OCI-LY1 (cell line): ENCODE measurements around the gene ZNF407.

Experiments used
- H2AFZ ChIP-seq: fragments of 200-600 bp; sonication (generic), shearing (Covaris generic); 2 replicates; pipeline ENCODE4 v1.6.0; 2014; ENCODE audit warnings: antibody characterized with exemption, mild to moderate bottlenecking, low read length
- H3F3A ChIP-seq: fragments of 200-600 bp; sonication (generic), shearing (Covaris generic); 2 replicates; pipeline ENCODE4 v1.6.0; 2014; ENCODE audit warnings: mild to moderate bottlenecking, antibody characterized with exemption, low read length, moderate library complexity; ENCODE audit not compliant: insufficient read depth
- H3K27ac ChIP-seq: fragments of 200-600 bp; sonication (generic); 2 replicates; pipeline ENCODE4 v1.5.1; 2014; ENCODE audit warnings: low read length, mixed run types, mild to moderate bottlenecking, low read depth; ENCODE audit not compliant: poor library complexity, severe bottlenecking
- H3K27me3 ChIP-seq: fragments of 200-600 bp; sonication (generic); 2 replicates; pipeline ENCODE4 v1.6.0; 2014; ENCODE audit warnings: antibody characterized with exemption, mild to moderate bottlenecking, low read length, moderate library complexity; ENCODE audit not compliant: insufficient read depth
- H3K36me3 ChIP-seq: fragments of 200-600 bp; sonication (generic); 2 replicates; pipeline ENCODE4 v1.6.1; 2014; ENCODE audit warnings: mild to moderate bottlenecking, antibody characterized with exemption, low read length, moderate library complexity, mixed read lengths; ENCODE audit not compliant: insufficient read depth
- H3K4me1 ChIP-seq: fragments of 200-600 bp; sonication (generic); 2 replicates; pipeline ENCODE4 v1.5.1; 2014; ENCODE audit warnings: mild to moderate bottlenecking, low read length, moderate library complexity; ENCODE audit not compliant: insufficient read depth, severe bottlenecking
- H3K4me2 ChIP-seq: fragments of 200-600 bp; sonication (generic), shearing (Covaris generic); 2 replicates; pipeline ENCODE4 v1.6.1; 2014; ENCODE audit warnings: low read length
- H3K4me3 ChIP-seq: fragments of 200-600 bp; sonication (generic); 2 replicates; pipeline ENCODE4 v1.5.1; 2014; ENCODE audit warnings: low read length, low read depth, mild to moderate bottlenecking, mixed read lengths; ENCODE audit not compliant: poor library complexity, severe bottlenecking
- H3K79me2 ChIP-seq: fragments of 200-600 bp; shearing (Covaris generic); 2 replicates; pipeline ENCODE4 v1.6.1; 2016; ENCODE audit warnings: mixed run types, low read length, mixed read lengths; ENCODE audit not compliant: insufficient read depth
- H3K9ac ChIP-seq: fragments of 200-600 bp; sonication (generic), shearing (Covaris generic); 2 replicates; pipeline ENCODE4 v1.6.1; 2014; ENCODE audit warnings: mild to moderate bottlenecking, low read length, mixed read lengths
- H3K9me2 ChIP-seq: fragments of 200-600 bp; sonication (generic), shearing (Covaris generic); 2 replicates; pipeline ENCODE4 v1.6.1; 2014; ENCODE audit warnings: low read depth, mild to moderate bottlenecking, low read length, mixed read lengths
- H3K9me3 ChIP-seq: fragments of 200-600 bp; shearing (Covaris generic); 2 replicates; pipeline ENCODE4 v1.6.1; 2014; ENCODE audit warnings: low read length, mixed read lengths
- H4K20me1 ChIP-seq: fragments of 200-600 bp; sonication (generic), shearing (Covaris generic); 2 replicates; pipeline ENCODE4 v1.6.0; 2016; ENCODE audit warnings: mild to moderate bottlenecking, low read length; ENCODE audit not compliant: insufficient read depth
- EZH2 ChIP-seq: fragments of 200-600 bp; sonication (generic), shearing (Covaris generic); IDR thresholded peaks from 2 replicates; pipeline ENCODE4 v1.8.0; 2017; ENCODE audit warnings: borderline replicate concordance, mixed run types, mild to moderate bottlenecking, antibody characterized with exemption, low read length, moderate library complexity, mixed read lengths
- TF ChIP-seq, protein P1 (sequence below): fragments of 200-600 bp; sonication (generic), shearing (Covaris generic); IDR thresholded peaks from 2 replicates; pipeline ENCODE4 v1.5.1; 2017; ENCODE audit warnings: mild to moderate bottlenecking, antibody characterized with exemption, low read length, moderate library complexity, mixed read lengths

ZNF407 gene

DNA sequence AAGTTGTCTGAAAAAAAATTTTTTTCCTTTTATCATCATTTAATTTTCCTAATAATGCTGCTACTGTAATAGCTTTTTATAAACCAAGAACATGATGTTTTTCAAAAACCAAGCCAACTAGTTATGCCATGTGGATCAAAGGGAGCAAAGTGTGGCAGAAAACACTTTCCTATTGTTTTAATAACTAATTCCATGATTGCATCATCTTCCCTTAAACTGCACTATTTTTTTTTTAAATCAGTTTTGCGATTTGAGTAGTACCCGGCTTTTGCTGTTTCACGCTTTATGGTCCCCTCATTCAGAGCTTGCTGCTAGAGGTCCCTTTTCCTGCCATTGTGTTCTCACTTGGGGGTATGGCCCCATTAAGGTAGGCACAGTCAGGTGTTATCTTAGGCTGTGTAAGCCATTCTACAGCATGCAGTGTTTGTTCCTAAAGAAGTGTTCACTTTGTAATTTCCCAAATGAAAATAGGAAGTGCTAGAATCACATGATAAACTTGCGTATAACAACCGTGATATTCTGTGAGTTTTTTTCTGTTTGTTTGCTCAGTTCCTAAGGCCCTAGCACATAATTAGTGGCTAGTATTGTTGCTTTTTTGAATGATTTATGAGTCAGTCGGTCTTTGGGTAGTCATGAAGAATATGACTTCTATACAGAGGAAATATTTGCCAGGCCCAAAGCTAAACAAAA is 385.4 kb downstream of the ZNF407 start:
- Histone ChIP-seq H2AFZ (no peak overlapping the region), H3K9me2 (no peaks in the 10 kb centered on the region), H3K4me1 (no peaks in the 10 kb centered on the region), H3K4me3 (no peak overlapping the region), H3K79me2 (no peaks in the 10 kb centered on the region), H3K9ac (no peak overlapping the region), H3K27me3 (no peaks in the 10 kb centered on the region), H3K27ac (no peak overlapping the region), H3F3A (no peaks in the 10 kb centered on the region), H3K36me3 (no peaks in the 10 kb centered on the region), H3K9me3 (no peaks in the 10 kb centered on the region), H3K4me2 (no peak overlapping the region), H4K20me1 (no peaks in the 10 kb centered on the region)
- TF ChIP-seq EZH2, result no peak
- TF ChIP-seq, protein P1, sequence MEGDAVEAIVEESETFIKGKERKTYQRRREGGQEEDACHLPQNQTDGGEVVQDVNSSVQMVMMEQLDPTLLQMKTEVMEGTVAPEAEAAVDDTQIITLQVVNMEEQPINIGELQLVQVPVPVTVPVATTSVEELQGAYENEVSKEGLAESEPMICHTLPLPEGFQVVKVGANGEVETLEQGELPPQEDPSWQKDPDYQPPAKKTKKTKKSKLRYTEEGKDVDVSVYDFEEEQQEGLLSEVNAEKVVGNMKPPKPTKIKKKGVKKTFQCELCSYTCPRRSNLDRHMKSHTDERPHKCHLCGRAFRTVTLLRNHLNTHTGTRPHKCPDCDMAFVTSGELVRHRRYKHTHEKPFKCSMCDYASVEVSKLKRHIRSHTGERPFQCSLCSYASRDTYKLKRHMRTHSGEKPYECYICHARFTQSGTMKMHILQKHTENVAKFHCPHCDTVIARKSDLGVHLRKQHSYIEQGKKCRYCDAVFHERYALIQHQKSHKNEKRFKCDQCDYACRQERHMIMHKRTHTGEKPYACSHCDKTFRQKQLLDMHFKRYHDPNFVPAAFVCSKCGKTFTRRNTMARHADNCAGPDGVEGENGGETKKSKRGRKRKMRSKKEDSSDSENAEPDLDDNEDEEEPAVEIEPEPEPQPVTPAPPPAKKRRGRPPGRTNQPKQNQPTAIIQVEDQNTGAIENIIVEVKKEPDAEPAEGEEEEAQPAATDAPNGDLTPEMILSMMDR, result no peak

DNA sequence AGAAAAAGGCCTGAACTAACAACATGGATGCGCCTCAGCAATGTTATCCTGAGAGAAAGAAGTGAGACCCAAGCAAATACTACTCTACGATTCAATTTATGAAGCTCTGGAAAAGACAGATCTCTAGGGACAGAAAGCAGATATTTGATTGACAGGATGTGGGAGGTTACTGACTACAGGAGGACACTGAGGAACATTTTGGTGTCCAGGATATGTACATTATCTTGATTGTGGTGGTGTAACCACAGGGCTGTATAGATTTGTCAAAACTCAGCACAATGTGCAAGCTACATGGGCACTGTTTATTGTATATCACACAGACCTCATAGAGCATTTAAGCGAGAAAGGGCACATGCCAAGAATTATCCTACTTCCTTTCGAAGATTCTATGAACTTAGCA is 391.5 kb downstream of the ZNF407 start:
- Histone ChIP-seq H3K27me3 (no peaks in the 10 kb centered on the region), H3F3A (no peaks in the 10 kb centered on the region), H2AFZ (no peak overlapping the region), H3K4me2 (no peak overlapping the region), H3K4me3 (no peak overlapping the region), H3K79me2 (no peaks in the 10 kb centered on the region), H3K9ac (no peak overlapping the region), H3K9me3 (no peaks in the 10 kb centered on the region), H3K9me2 (no peaks in the 10 kb centered on the region), H3K36me3 (no peaks in the 10 kb centered on the region), H4K20me1 (no peaks in the 10 kb centered on the region), H3K4me1 (peaks cover 4% of the 10 kb centered on the region), H3K27ac (no peak overlapping the region)
- TF ChIP-seq EZH2, result no peak
- TF ChIP-seq, protein P1, result no peak

- Histone ChIP-seq H3K4me1 (peaks cover 4% of the 10 kb centered on the region), H3K4me3 (no peak overlapping the region), H3K4me2 (no peak overlapping the region), H3K27ac (no peak overlapping the region), H3K9ac (no peak overlapping the region), H3K9me2 (no peaks in the 10 kb centered on the region), H2AFZ (no peak overlapping the region), H3K79me2 (no peaks in the 10 kb centered on the region), H3K9me3 (no peaks in the 10 kb centered on the region), H3K36me3 (no peaks in the 10 kb centered on the region), H3K27me3 (no peaks in the 10 kb centered on the region), H4K20me1 (no peaks in the 10 kb centered on the region), H3F3A (no peaks in the 10 kb centered on the region)
- TF ChIP-seq, protein P1, result no peak
- TF ChIP-seq EZH2, result no peak
Observed at GRCh38 chr18:74990563-74991081, 393.0 kb downstream of the ZNF407 start.
